ENCODE measurements around the gene PPDPF.
A peak's percentile ranks its signal among the peaks of the same experiment; 100 is the strongest.

The PPDPF gene

GRCh38 chr20:63522091-63522868 is 1.7 kb downstream of the PPDPF start:
- no peak for DNase-seq

GRCh38 chr20:63522981-63523611 is 2.5 kb downstream of the PPDPF start:
- DNase-seq = no peak

- DNase-seq = no peak
Measured at GRCh38 chr20:63525185-63525584, 4.6 kb downstream of the PPDPF start.

GRCh38 chr20:63525971-63526370 is 5.4 kb downstream of the PPDPF start:
- DNase-seq = no peak

- DNase-seq = no peak
Measured at GRCh38 chr20:63527184-63527583, 6.6 kb downstream of the PPDPF start.

GRCh38 chr20:63529180-63529860 is 8.8 kb downstream of the PPDPF start:
- no peak for DNase-seq

GRCh38 chr20:63529861-63530787 is 9.6 kb downstream of the PPDPF start:
- no peak for DNase-seq

GRCh38 chr20:63530788-63531160 is 10.2 kb downstream of the PPDPF start:
- no peak for DNase-seq

GRCh38 chr20:63531686-63532448 is 11.3 kb downstream of the PPDPF start:
- DNase-seq = no peak

- DNase-seq = no peak
Measured at GRCh38 chr20:63532449-63532971, 11.9 kb downstream of the PPDPF start.

GRCh38 chr20:63533388-63533787 is 12.8 kb downstream of the PPDPF start:
- DNase-seq = no peak

GRCh38 chr20:63533871-63534393 is 13.4 kb downstream of the PPDPF start:
- no peak for DNase-seq

GRCh38 chr20:63534427-63534830 is 13.9 kb downstream of the PPDPF start:
- DNase-seq = no peak

- no peak for DNase-seq
Measured at GRCh38 chr20:63534831-63535651, 14.5 kb downstream of the PPDPF start.

- no peak for DNase-seq
Measured at GRCh38 chr20:63536241-63536977, 15.8 kb downstream of the PPDPF start.

- DNase-seq = peak in 1 of 2 donors; percentile 77
Measured at GRCh38 chr20:63536997-63537524, 16.5 kb downstream of the PPDPF start, which contains the start of gene PTK6. TSS of gene PTK6 (minus strand) at chr20:63537376. CDS start at chr20:63537314, 62 bp downstream.

GRCh38 chr20:63537525-63538203 is 17.1 kb downstream of the PPDPF start:
- peak; percentile 87 to 93 for DNase-seq

GRCh38 chr20:63538204-63539091 is 17.9 kb downstream of the PPDPF start:
- DNase-seq = no peak
